Measurements from ENCODE around the gene ITGAE.

The ITGAE gene

DNA sequence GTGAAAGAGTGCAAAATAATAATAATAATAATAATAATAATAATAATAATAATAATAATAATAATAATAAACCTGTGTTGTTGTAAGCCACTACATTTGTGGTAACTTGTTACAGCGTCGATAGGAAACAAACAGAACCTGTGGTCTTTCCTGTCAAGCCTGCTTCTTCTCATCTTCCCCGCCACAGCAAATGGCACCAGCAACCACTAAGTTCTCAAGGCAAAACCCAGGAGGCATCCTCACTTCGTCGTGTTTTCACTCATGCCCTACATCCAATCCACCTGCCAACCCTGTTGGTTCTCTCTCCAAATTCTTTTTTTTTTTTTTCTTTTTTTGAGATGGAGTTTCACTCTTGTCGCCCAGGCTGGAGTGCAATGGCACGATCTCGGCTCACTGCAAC lies 34.2 kb downstream of the ITGAE start:
- no peak overlapping the region for H3K4me3 ChIP-seq (ENCODE audit: low read length)
- no peak overlapping the region for H3K9ac ChIP-seq (ENCODE audit: low read length)
- no peak for DNase-seq (ENCODE audit: low read depth)
- peaks cover 9% of the 10 kb centered on the region for H3K27me3 ChIP-seq (replicated peaks; ENCODE audit: control insufficient read depth, insufficient read depth, low read length)
- H3K4me1 ChIP-seq (ENCODE audit: control insufficient read depth, insufficient read depth, low read length) = no peaks in the 10 kb centered on the region
- no peaks in the 10 kb centered on the region for H3K36me3 ChIP-seq (ENCODE audit: control insufficient read depth, insufficient read depth, low read length, severe bottlenecking)
- peaks cover 7% of the 10 kb centered on the region for H3K9me3 ChIP-seq (ENCODE audit: control insufficient read depth, low read length)

DNA sequence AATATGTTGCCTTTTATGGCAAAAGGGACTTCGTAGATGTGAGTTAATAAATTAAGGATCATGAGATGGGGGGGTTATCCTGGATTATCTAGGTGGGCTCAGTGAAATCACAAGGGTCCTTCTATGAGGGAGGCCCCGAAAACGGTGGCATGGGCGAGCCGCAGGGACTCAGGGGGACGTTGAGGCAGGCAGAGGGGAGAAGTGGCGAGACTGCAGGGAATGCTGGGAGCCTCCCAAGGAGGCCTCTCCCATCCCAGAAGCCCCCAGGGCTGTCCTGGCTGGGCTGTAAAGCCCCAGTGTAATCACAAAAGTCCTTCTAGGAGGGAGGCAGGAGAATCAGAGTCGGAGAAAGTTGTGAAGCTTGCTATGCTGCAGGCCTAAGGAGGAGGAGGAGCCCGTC lies 35.0 kb downstream of the ITGAE start:
- no peaks in the 10 kb centered on the region for H3K36me3 ChIP-seq (ENCODE audit: control insufficient read depth, insufficient read depth, low read length, severe bottlenecking)
- DNase-seq (ENCODE audit: low read depth) = no peak
- H3K9me3 ChIP-seq (ENCODE audit: control insufficient read depth, low read length) = peaks cover 7% of the 10 kb centered on the region
- no peak overlapping the region for H3K4me3 ChIP-seq (ENCODE audit: low read length)
- no peaks in the 10 kb centered on the region for H3K4me1 ChIP-seq (ENCODE audit: control insufficient read depth, insufficient read depth, low read length)
- H3K27me3 ChIP-seq (replicated peaks; ENCODE audit: control insufficient read depth, insufficient read depth, low read length) = peaks cover 14% of the 10 kb centered on the region
- no peak overlapping the region for H3K9ac ChIP-seq (ENCODE audit: low read length)

DNA sequence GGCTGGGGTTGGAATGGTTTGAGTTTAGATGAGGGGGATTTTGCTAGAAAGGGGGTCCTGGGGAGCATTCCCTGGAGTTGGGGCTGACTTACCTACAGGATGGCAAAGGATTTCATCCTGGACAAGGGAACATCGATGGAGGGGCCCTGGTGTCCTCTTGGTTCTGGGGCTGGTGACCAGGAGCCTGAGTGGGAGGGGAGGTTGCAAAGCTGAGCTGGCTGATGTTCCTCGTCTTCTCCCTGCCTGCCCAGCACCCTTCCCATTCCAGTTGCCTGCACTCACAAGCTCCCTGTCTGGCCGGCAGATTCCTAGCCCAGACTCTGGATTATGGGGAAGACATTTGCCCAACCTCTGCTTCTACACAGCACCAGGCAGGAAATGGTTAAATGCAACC lies 37.2 kb downstream of the ITGAE start:
- Histone ChIP-seq H3K27me3 (replicated peaks; ENCODE audit: control insufficient read depth, insufficient read depth, low read length) (peaks cover 18% of the 10 kb centered on the region), H3K9me3 (ENCODE audit: control insufficient read depth, low read length) (peaks cover 19% of the 10 kb centered on the region), H3K4me3 (ENCODE audit: low read length) (no peak overlapping the region), H3K36me3 (ENCODE audit: control insufficient read depth, insufficient read depth, low read length, severe bottlenecking) (no peaks in the 10 kb centered on the region), H3K9ac (ENCODE audit: low read length) (no peak overlapping the region), H3K4me1 (ENCODE audit: control insufficient read depth, insufficient read depth, low read length) (no peaks in the 10 kb centered on the region)
- DNase-seq (ENCODE audit: low read depth) = no peak

DNA sequence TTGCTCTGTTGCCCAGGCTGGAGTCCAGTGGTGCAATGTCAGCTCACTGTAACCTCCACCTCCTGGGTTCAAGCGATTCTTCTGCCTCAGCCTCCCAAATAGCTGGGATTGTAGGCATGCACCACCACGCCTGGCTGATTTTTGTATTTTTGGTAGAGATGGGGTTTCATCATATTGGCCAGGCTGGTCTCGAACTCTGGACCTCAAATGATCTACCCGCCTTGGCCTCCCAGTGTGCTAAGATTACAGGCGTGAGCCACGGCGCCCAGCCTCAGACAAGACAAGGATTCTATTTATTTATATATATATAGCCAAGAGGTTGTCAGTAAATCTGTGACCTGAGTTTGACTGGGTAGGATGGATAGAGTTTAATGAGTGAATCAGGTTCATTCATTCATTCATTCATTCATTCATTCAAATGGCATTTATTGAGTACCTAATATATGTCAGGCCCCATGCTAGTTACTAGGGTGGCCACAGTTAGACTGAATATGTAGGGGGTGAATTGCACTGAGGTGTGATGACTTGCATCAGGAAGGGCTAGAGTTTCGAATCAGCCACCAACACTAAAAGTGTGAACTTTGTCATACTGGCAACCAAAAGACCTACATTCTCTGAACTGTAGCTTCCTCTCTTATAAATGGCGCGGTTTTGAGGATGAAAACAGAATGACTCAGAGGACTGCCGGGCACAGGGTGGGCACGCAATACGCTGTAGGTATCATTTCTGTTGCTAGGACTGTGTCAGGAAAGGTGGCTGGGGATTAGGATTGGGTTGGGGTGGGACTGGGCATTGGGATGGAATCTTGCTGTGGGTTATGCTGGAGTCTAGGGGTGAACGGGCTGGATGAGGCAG lies 37.8 kb downstream of the ITGAE start:
- Histone ChIP-seq H3K36me3 (ENCODE audit: control insufficient read depth, insufficient read depth, low read length, severe bottlenecking) (no peaks in the 10 kb centered on the region), H3K9ac (ENCODE audit: low read length) (no peak overlapping the region), H3K4me3 (ENCODE audit: low read length) (no peak overlapping the region), H3K4me1 (ENCODE audit: control insufficient read depth, insufficient read depth, low read length) (no peaks in the 10 kb centered on the region), H3K9me3 (ENCODE audit: control insufficient read depth, low read length) (peaks cover 19% of the 10 kb centered on the region), H3K27me3 (replicated peaks; ENCODE audit: control insufficient read depth, insufficient read depth, low read length) (peaks cover 18% of the 10 kb centered on the region)
- no peak for DNase-seq (ENCODE audit: low read depth)

DNA sequence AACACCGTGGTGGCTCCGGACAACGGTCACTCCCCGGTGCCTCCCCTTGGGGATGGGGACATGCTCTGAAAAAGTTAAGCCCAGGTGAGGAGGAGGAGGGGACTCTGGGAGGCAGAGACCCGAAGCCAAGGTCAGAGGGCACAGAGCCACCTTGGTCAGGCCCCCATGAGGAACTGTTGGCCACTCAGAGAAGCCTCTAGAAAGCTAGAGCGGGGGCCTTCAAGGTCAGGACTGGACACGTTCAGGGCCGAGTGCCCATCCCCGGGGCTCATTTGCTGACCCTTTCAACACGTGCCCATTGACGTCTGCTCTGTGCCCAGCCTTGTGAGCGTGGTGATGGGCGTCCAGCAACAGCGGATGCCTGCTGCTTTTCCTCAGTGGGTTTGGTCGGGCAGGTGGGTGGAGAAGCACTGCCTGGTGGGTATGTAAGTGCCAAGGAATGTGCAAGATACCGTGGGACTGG lies 39.0 kb downstream of the ITGAE start:
- Histone ChIP-seq H3K4me3 (ENCODE audit: low read length) (no peak overlapping the region), H3K9ac (ENCODE audit: low read length) (no peak overlapping the region), H3K4me1 (ENCODE audit: control insufficient read depth, insufficient read depth, low read length) (no peaks in the 10 kb centered on the region), H3K36me3 (ENCODE audit: control insufficient read depth, insufficient read depth, low read length, severe bottlenecking) (no peaks in the 10 kb centered on the region), H3K27me3 (replicated peaks; ENCODE audit: control insufficient read depth, insufficient read depth, low read length) (peaks cover 24% of the 10 kb centered on the region), H3K9me3 (ENCODE audit: control insufficient read depth, low read length) (peaks cover 12% of the 10 kb centered on the region)
- DNase-seq (ENCODE audit: low read depth) = no peak

DNA sequence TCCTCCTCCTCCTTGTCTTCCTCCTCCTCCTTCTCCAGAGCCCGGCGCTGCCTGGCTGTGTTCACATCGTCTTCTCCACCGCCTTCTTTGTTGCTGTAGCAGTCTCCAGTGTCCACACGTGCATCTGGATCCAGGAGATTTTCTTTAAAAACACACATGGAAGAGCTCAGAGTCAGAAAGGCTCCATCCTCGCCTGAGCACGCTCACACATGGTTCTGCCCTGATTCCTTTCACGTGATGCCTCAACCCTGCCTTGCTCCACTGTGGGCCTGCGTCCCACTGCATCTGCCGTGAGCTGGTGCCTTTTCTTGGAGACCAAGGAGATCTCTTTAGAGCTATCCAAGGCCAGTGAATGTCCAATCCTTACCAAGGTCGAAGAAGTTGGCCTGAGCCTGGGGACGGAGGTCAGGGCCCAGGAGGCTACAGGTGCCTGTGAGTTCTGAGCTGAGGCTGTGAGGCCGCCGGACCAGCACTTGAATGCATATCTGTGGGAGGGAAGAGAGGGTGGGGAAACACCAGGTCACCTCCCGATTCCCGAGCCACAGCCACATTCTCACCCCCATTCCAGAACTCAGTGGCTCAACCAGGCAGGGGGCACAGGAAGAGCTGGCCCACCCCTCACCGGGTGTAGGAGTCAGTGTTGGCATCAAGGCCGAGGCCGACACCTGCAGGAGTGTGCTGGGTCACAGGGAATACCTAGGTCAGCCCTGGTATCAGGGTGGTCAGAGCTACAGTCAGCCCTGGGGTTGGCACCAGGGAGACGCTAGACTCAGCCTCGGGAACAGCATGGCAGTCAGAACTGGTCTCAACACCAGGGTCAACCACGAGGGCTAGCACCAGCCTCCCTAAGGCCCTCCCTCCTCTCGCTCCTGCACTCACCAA lies 39.7 kb downstream of the ITGAE start:
- no peak for DNase-seq (ENCODE audit: low read depth)
- Histone ChIP-seq H3K9ac (ENCODE audit: low read length) (no peak overlapping the region), H3K36me3 (ENCODE audit: control insufficient read depth, insufficient read depth, low read length, severe bottlenecking) (no peaks in the 10 kb centered on the region), H3K4me3 (ENCODE audit: low read length) (no peak overlapping the region), H3K9me3 (ENCODE audit: control insufficient read depth, low read length) (peaks cover 12% of the 10 kb centered on the region), H3K27me3 (replicated peaks; ENCODE audit: control insufficient read depth, insufficient read depth, low read length) (peaks cover 25% of the 10 kb centered on the region), H3K4me1 (ENCODE audit: control insufficient read depth, insufficient read depth, low read length) (no peaks in the 10 kb centered on the region)

DNA sequence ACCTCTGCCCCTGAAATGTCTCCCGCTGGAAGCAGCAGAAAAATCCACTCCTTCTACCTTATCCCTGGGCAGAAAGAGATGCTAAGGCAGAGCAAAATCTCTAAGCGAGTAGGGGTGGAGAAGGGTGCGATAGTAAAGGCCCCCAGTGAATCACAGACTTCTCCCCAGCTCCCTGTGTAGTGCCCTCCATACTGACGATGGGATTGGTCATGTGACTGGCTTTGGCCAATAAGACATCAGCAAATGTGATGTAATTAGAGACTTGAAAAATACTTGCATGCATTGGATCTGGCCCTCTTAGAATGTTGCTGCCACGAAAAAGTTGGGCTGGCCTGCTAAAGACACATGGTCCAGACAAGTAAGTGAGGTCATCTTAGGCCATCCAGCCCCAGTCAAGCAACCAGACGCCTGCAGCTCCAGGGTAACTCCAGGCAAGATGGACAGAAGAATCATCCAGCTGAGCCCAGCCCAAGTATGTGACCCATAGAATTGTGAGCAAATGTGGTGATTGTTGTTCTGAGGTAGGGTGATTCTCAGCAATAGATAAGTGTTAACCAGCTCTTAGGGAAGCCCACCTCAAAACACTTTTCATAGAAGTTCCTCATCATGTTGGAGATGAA lies 41.3 kb downstream of the ITGAE start:
- Histone ChIP-seq H3K4me3 (ENCODE audit: low read length) (no peak overlapping the region), H3K9ac (ENCODE audit: low read length) (no peak overlapping the region), H3K27me3 (replicated peaks; ENCODE audit: control insufficient read depth, insufficient read depth, low read length) (peaks cover 28% of the 10 kb centered on the region), H3K9me3 (ENCODE audit: control insufficient read depth, low read length) (peaks cover 12% of the 10 kb centered on the region), H3K4me1 (ENCODE audit: control insufficient read depth, insufficient read depth, low read length) (no peaks in the 10 kb centered on the region), H3K36me3 (ENCODE audit: control insufficient read depth, insufficient read depth, low read length, severe bottlenecking) (no peaks in the 10 kb centered on the region)
- no peak for DNase-seq (ENCODE audit: low read depth)

DNA sequence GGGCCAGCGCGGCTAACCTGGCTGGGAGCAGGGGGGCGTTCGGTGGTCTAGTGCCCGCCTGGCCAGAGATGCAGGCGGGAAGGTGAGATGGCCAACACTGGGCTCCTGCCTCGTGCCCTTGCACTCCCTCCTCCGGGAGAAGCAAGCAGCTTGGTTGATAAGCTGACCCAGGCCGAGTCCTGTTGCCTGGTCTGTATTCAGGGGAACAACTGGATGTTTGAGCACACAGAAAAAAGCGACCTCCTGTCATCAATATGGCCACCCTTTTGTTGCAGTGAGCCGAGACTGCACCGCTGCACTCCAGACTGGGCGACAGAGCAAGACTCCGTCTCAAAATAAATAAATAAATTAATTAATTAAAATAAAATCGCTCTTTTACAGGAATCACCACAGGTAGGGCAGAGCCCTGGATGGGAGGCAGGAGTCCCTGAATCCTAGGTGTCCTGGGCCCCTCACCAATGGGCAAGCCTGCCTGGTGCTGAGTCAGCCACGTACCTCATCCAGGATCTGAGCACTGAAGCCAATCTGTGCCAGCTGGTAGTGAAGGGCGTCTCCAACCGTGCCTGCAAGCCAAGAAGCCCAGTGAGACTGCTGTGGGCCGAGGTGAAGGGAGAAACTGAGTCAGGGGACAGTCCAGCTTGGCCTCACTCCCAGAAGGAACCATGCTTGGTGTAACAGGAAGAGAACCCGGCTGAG lies 45.5 kb downstream of the ITGAE start:
- no peak overlapping the region for H3K4me3 ChIP-seq (ENCODE audit: low read length)
- no peak for DNase-seq (ENCODE audit: low read depth)
- H3K9ac ChIP-seq (ENCODE audit: low read length) = no peak overlapping the region
- no peaks in the 10 kb centered on the region for H3K36me3 ChIP-seq (ENCODE audit: control insufficient read depth, insufficient read depth, low read length, severe bottlenecking)
- H3K9me3 ChIP-seq (ENCODE audit: control insufficient read depth, low read length) = peaks cover 12% of the 10 kb centered on the region
- H3K4me1 ChIP-seq (ENCODE audit: control insufficient read depth, insufficient read depth, low read length) = no peaks in the 10 kb centered on the region
- H3K27me3 ChIP-seq (replicated peaks; ENCODE audit: control insufficient read depth, insufficient read depth, low read length) = peaks cover 35% of the 10 kb centered on the region

DNA sequence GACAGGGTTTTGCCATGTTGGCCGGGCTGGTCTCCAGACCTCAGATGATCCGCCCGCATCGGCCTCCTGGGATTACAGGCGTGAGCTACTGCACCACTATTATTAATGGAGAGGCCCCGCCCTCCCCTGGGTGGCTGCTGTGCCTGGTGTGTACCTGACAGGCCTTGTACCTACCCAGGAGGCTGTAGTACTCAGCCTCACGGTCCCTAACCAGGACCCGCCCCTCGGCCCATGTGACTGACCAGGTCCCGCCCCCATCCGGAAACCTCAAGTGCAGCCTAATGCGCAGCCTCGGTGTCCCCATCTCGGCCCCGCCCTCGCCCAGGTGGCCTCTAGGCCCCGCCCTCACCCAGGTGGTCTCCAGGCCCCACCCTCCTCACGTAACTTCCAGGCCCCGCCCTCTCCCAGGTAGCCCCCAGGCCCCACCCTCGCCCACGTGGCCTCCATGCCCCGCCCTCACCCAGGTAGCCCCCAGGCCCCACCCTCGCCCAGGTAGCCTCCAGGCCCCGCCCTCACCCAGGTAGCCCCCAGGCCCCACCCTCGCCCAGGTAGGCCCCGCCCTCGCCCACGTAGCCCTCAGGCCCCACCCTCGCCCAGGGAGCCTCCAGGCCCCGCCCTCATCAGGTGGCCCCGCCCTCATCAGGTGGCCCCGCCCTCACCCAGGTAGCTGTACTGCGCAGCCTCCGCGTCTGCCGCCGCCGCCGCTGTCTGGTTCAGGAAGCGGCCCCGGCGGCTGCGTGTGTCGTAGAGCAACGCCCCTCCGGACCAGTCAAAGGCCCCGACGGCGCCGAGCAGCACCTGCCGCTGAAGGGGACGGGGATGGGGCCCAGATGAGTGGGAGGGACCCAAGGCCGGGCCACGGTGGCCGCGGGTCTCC lies 46.3 kb downstream of the ITGAE start:
- no peak overlapping the region for H3K4me3 ChIP-seq (ENCODE audit: low read length)
- no peaks in the 10 kb centered on the region for H3K36me3 ChIP-seq (ENCODE audit: control insufficient read depth, insufficient read depth, low read length, severe bottlenecking)
- peaks cover 7% of the 10 kb centered on the region for H3K9me3 ChIP-seq (ENCODE audit: control insufficient read depth, low read length)
- peaks cover 42% of the 10 kb centered on the region for H3K27me3 ChIP-seq (replicated peaks; ENCODE audit: control insufficient read depth, insufficient read depth, low read length)
- DNase-seq (ENCODE audit: low read depth) = no peak
- H3K9ac ChIP-seq (ENCODE audit: low read length) = no peak overlapping the region
- H3K4me1 ChIP-seq (ENCODE audit: control insufficient read depth, insufficient read depth, low read length) = no peaks in the 10 kb centered on the region

DNA sequence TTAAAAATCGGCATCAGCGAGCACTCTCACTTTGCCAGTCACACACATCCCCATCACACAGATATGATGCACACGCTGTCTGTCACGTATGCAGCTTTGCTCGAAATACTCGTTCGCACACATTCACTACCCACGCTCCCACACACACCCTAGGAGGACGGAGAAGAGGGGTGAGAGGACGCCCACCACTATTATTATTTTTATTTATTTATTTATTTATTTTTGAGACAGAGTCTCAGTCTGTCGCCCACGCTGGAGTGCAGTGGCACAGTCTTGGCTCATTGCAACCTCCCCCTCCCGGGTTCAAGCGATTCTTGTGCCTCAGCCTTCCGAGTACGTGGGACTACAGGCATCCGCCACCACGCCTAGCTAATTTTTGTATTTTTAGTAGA lies 46.9 kb downstream of the ITGAE start:
- no peak overlapping the region for H3K9ac ChIP-seq (ENCODE audit: low read length)
- H3K4me3 ChIP-seq (ENCODE audit: low read length) = no peak overlapping the region
- no peaks in the 10 kb centered on the region for H3K4me1 ChIP-seq (ENCODE audit: control insufficient read depth, insufficient read depth, low read length)
- H3K9me3 ChIP-seq (ENCODE audit: control insufficient read depth, low read length) = peaks cover under 1% of the 10 kb centered on the region
- no peaks in the 10 kb centered on the region for H3K36me3 ChIP-seq (ENCODE audit: control insufficient read depth, insufficient read depth, low read length, severe bottlenecking)
- peaks cover 42% of the 10 kb centered on the region for H3K27me3 ChIP-seq (replicated peaks; ENCODE audit: control insufficient read depth, insufficient read depth, low read length)
- no peak for DNase-seq (ENCODE audit: low read depth)

Data from adipocyte (in vitro differentiated cells).